NCI-H1436 (cell line): ENCODE results near the gene WNT7A.
"Not testable (repeated sequence)": the region's sequence is repeated elsewhere in the genome, so short reads cannot be mapped to it uniquely, and the experiment has no call there.

ENCODE experiments used
- DNase-seq: peaks from one replicate; lab custom pipeline; 2025; lab: John Stamatoyannopoulos, UW

WNT7A gene

DNA sequence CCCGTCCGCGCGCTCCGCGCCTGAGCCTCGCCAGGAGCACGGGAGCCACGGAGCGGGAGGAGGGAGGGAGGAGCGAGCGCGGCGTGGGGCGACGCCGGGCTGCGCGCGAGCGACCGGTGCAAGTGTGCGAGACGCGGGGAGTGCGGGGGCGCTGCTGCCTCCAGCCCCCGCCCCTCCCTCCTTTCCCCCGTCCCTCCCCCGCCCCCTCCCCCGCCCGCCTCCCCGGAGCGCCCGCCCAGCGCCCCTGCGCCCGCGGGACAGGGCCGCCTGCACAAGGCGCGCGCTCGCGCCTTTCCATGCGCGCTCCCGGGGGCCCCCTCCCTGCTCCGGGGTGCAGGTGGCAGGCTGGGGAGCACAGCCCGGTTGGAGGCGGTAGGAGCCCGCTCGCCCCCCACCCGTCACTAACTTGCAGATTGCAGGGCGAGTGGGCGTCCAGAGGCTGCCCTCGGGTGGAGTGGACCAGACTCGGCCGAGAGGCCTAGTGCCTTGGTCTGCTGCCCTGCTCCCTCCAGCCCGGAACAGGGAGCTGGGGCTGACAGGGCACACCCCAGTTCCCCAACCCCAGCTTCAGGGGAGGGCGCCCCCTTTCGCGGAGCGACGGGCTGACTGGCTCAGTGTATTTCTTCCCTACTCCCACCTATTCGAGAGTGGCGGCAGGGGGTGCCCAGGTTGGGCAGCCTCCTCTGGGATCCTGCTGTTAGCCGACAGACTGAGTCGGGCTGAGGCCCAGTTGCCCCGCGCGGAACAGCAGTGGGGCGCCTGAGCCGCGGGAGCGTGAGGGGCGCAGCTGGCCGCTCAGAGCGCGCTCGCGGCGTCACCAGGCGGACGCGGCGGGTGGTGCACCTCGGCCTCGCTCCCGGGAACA, at the start of gene WNT7A:
Gene WNT7A (minus strand): TSS at position 126 of the 865 bp plus-strand sequence. CDS start 255 bp downstream, outside the sequence.
- DNase-seq = no peak

DNA sequence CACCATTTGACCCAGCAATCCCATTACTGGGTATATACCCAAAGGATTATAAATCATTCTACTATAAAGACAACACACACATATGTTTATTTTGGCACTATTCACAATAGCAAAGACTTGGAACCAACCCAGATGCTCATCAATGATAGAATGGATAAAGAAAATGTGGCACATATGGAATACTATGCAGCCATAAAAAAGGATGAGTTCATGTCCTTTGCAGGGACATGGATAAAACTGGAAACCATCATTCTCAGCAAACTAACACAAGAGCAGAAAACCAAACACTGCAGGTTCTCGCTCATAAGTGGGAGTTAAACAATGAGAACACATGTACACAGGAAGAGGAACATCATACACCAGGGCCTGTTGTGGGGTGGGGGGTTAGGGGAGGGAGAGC, 48.9 kb upstream of the WNT7A start:
- DNase-seq = not testable (repeated sequence)

DNA sequence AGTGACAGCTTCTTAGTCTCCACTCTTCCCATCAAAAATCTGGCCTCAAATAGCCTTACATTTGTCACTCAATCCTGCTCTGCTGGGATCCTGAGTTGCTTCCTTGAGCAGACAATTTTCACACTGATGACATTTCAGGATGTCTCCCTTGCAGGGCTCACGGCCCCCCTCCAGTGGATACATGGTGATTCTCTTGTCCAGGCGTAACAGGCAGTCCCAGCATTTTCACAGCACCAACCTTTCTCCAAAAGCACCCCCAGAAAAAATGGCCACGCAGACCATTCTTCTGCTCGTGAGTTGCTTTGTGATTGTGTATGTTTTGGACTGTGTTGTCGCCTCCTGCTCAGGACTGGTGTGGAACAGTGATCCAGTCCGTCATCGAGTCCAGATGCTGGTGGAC, 47.4 kb upstream of the WNT7A start:
- no peak for DNase-seq

DNA sequence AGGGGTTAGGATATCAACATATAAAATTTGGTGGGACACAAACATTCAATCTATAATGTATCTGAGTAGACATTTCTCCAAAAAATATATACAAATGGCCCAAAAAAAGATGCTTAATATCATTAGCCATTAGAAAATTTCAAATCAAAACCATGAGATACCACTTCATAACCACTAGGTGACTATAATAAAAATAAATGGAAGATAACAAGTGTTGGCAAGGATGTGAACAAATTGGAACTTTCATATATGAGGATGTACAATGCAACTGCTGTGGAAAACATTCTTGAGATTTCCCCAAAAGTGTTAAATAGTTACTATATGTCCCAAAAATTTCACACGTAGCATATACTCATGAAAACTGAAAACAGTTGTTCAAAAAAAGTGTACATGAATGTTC, 36.5 kb upstream of the WNT7A start:
- DNase-seq = no peak

DNA sequence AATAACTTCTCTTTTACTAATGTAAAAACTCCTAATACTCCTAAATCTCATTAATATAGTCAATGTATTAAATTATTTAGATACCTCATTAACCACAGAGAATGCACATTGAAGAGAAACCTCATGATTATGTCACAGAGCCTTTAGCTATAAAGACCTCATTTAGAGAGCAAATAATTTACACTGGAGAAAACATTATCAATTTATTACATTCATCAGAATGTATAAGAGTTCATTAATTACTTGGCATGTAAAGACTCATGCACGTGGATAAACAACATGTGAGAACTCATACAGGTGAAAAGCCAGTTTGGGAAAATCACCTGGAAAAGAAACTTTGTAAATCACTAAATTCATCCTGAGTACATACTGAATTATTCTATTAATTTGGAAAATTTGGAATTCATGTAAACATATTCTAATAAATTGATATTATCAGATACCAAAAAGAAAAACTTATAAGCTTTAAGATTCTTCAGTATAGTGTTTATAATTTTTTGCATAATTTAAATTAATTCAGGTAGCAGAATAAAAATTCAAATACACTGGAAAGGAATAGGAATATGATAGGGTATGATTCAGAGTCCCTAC, 22.9 kb upstream of the WNT7A start:
- no peak for DNase-seq

DNA sequence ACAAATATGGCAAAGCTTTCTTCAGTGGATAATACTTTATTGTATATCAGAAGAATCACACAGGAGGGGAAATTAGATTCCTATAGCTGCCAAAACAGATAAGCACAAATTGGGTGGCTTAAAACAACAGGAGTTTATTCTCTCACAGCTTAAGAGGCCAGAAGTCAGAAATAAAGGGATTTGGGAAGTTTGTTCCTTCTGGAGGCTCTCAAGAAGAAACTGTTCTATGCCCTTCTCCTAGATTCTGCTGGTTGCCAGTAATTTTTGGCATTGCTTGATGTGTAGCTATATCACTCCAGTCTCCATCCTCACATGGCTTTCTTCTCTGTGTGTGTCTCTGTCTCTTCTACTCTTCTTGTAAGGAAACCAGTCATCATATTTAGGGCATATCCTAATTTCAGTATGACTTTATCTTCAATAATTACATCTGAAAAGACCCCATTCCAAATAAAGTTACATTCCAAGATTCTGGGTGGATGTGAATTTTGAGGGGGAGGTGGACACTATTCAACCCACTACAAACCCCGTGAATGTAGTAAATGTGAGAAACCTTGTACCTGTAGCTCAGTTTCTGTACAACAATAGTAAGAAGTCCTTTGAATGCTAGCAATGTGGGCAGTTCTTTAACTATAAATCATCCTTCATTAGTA, 22.2 kb upstream of the WNT7A start:
- no peak for DNase-seq

DNA sequence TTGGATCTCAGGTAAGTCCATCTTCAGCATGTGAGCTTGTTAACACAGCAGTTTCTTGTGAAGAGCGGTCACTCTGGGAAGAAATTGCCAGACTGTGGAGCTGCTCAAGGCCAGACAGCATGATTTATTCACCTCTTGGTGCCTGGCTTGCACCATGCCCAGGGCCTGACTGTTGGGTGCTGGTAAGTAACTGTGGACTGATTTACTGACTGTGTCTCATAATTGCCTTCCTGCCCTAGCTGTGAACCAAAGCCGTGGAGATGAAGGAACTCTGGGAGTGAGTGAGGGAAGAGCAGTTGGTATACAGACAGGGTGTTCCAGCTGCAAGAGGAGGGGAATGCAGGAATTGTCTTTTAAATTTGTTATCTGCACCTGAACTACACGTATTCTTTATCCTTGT, 18.5 kb upstream of the WNT7A start:
- DNase-seq = no peak

DNA sequence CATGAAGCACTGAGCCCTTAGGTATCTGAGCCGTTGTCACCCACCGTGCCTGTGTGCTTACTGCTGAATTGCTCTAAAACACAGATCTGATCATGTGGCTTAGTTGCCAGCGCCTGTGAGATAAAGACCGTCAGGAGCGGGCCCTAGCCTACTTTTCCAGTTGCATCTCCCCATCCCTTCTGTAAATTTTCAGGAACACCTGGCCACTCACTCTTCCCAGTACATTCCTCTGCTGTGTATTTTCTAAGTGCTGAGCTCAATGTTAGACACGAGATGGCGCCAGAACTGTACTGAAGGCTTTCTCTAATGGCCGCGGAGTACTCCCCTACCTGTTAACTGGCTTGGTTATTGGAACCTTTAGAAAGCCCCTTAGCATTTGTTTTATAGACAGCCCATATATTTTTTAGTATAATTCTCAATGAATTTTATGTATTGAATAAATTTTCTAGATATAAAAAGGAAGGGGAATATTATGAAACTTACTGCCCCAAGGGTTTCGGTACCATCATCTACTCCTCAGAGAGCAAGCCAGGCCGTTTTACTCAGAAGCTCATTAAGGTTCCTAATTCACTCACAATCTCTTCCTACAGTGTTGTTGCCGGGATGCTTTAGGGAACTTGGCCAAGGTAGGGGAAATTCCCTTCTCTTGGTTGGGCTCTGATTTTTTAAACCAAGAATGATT, 16.7 kb upstream of the WNT7A start:
- peak; percentile 5 for DNase-seq

DNA sequence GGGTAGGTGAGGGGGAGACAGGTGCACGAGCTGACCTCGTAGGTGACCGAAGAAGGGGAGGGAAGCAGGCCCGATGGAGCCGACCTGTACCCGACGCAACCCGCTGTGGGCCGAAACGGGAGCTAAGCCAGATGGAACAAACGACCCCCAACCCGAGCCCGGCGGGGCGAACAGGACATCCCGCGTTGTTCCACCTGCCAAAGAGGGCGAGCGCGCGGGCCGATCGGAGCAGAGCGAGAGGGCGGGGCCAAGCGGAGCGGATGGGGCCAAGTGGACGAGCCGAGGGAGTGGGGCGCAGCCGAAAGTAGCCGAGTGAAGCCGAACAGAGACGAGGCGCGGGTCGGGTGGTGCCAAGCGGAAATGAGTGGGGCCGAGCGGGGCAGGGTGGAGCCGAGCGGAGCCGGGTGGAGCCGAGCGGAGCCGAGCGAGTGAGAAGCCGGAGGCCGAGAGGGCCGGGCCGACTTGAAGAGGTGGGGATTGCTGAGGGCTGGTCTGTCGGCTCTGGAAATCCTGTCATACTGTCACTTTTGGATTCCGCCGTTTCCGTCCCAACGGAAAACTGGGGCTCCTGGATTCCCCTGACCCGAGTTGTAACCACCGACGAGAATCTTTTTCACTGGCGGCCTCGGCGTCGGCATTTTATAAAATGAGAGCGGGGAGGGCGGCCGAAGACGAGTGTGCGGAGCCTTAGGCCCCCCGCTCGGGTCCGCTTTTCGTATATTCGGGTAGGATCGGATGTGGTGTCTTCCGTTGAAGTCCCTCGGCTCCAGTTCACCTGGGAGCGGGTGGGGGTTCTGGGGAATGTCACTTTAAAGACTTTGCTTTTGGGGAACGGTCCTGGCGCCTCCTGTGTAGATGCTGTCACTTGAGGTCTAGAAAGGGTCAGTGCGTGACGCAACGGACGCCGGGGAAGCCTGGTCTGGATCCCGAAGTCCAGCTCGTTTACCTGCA, 15.6 kb upstream of the WNT7A start:
- DNase-seq = peak; percentile 51

DNA sequence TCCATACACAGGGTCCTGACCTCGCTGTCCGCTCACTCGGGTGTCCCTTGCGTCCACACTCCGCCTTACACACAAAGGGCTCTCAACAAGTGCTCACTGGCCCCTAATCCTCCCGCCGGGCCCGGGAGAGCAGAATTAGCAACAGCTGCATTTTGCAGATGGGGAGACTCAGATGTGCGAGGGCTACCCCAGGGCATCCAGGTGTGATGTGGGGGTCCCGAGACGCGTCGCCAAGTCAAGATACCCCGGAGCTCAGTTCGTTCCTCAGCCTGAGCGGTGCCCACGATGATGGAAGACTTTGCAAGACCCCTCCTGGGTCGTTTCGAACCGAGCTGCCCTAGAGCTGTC, 14.9 kb upstream of the WNT7A start:
- DNase-seq = no peak

DNA sequence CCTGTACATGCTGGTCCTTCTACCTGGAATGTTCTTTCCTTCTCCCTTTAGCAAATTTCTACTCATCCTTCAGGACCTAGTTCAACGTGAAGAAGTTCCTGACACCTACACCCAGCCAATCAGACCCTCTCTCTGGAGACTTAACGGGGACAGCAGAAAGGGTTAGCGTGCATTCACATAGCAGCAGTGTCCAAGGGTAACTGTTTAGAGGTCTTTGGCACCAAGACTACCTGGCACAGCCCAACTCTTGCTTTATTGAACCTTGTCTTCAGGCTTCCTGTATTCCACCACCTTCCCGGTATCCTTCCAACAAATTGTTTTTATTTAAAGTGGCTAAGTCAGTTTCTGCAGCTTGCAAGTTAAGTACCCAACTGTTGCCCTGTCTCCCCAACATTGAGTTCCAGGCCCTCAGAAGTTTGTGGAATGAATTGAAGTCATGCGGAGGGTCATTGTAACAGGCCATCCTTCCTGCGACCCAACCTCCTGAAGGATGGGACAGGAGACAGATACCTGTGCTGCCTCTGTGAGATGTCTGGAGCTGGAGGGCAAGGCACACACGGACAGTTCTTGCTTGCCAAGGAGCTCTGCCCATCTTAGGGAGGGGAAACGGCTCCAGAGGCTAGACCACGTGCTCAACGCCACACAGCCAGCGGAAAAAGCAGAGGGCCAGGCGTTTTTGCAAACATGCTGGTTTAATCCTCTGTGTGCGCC, 14.4 kb upstream of the WNT7A start:
- no peak for DNase-seq

DNA sequence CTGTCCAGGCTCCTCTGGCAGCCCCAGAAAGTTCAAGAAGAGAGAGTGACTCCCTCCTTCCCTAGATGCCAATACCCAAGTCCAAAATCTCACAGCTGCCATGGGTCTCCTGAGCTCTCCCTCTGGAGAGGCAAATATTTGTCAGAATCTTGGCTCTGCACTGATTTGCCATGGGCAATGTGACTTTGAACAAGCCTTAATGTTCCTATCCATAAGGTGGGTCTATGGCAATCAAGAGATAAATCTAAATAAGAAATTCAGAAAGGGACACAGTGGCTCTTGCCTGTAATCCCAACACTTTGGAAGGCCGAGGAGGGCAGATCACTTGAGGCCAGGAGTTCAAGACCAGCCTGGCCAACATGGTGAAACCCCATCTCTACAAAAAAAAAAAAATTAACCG, 12.4 kb upstream of the WNT7A start:
- DNase-seq = no peak

DNA sequence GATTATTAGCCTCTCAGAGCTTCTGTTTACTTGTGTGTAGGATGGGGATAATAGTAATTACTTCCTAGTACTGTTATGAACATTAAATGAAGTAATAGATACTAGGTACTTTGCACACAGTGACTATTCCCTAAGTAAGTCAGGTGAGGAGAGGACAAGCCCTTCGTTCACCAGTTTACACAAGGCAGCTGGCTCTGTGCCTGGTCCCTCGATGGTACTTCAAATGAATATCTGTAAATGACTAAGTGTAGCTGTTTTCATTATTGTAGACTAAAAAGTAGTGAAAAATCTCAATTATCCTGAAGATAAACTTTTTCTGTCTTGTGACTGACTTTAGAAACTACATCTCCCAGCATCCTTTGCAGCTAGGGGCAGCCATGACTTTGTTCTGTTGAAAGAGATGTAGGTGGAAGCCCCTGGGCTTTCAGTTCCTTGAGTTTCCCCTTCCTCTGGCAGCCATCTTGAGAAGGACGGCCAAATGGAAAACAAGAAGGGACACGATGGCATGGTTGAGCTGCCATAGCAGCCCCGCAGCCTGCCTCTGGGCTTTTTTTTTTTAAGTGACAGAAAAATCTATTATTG, 11.7 kb upstream of the WNT7A start:
- DNase-seq = no peak

DNA sequence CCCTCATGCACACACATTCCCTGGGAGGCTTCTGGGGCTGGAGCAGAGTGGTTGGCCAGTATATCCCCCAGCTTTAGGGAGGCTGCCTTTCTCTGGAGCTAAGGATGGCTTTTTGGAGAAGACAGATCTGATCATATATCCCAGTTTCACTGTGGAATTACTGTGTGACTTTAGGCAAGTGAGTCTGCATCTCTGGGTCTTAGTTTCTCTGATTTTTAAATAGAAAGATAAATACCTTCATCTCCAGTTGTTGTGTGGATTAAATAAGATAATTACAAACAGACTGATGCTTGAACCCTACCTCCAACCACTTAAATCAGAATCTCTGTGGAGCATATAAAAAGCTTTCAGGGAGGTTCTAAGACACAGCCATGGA, 11.1 kb upstream of the WNT7A start:
- DNase-seq = no peak

DNA sequence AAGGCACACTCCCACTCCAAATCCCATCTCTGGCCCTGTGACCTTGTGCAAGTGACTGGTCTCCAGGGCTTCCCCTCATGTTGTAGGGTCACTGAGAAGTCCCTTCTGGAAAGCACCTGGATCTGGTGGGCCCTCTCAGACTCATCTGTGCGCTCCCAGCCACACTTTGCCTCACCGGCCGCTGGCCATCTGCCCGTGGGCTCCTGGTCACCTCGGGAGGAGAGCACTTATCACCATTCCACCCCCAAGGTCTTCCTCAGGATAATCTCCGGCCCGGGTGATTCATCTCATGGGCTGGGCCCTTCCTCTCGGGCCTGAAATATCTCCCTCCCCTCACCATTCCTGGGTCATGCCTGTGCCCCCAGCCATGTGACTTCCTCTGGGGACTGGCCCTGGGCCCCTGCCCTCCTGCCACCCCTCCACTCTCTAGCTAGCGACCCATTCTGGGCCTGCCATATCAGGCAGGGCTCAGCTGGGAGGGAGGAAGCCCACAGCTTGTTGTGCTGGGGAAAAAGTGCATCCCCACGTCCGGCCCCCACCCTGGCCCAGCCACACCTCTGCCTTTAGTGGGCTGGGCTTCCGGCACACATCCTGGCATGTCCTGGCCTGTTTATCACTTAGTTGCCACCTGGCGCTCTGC, 10.6 kb upstream of the WNT7A start:
- DNase-seq = no peak

DNA sequence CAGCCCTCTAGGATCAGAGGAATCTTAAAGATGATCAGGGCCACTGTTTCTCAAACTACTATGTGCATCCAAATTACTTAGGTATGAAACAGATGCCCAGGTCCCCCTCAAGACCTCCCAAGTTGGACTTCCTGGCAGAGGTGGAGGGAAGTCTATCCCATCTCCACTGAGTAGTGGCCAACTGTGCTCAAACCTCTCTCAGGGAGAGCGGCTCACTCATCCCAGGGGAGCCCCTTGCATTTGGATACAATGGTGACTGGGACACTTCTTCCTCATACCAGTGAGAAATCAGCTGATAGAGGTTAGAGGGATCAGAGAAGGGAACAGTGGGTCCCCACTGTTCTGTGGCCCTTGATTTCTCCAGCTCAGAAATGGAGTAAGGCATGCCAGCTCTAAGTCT, 8.7 kb upstream of the WNT7A start:
- DNase-seq = no peak

DNA sequence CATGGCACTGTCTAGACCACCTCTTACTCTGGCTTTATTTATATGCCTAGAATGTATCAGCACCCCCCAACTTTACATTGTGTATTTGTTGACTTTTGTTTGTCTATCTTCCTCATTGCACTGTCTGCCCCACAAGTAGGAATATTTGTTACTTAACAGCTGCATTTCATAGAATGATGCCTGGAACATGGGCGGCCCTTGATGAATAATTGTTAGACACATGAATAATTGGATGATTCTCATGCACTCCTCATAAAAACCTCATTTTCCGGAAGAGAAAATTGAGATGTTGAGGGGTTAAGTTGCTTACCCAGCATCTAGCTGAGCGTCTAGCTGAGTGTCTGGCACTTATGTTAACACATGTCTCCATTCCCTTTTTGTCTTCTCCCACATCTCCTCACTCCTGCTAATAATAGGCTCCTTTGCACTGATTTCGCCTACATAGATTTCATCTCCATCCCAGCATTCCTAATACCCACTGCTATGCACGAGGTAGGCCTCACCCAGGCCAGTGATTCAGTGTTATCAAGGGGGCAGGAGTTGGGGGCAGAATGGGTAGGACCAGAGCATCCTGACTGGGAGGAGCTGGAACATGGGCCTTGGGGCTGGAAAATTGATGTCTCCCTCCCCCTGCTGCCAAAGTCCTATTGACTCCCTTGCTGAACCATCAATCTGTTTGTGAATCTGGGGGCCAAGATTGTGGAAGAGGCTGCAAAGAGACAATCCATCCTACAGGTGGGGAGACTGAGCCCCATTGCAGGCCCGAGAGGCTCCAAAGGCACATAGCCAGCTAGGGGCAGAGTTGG, 7.8 kb upstream of the WNT7A start:
- no peak for DNase-seq

DNA sequence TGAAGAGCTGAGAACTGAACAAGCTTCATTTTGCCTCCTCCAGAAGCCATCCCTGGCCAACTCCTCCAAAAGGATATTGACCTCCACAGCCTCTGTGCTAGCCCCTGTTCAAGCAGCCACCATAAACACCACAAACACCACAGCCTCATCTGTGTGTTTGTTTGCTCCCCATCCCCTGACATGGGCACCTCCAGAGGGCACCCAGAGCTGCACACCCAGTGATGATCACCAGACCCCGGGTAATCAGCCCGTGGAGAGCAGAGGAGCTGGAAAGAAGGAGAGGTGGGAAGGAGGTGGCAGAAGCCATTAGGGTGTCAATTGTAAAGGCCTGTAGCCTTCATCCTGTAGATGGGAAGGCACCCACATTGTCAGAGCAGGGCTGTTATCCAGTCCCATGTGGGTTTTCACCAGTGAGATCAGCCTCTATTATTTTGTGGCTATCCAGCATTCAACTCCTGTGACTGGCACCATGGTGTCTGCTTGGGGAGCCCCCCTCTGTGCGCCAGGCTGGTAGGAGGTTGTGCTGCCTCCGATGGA, 6.8 kb upstream of the WNT7A start:
- DNase-seq = no peak

DNA sequence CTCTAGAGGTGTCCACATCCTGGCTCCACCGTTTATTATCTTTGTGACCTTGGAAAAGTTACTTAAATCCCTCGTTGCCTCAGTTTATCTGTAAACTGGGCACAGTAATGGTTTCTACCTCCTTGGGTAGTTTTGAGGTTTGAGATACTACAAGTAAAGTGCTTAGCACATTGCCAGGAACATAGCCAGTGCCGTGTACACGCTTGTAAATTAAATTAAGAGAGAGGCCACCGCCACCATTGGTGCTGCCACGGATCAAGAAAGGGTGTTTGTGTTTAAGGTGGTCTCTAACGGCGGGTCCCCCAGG, 5.8 kb upstream of the WNT7A start:
- DNase-seq = no peak
